Glutamatergic neuron (in vitro differentiated cells): ENCODE results near the gene LRRC74A. TPM values are rescaled to one million over a fixed set of nuclear protein-coding genes. Genes with fewer than 3 reads are reported as not detected.

ENCODE experiments used
- DNase-seq: peaks from one replicate; pipeline ENCODE4 v3.0.0; 2022
- H3K27ac Mint-ChIP-seq: one replicate; pipeline ENCODE4 v1.8.0; 2020; ENCODE audit warnings: mild to moderate bottlenecking, mixed read lengths, inconsistent platforms; ENCODE audit not compliant: unreplicated experiment
- H3K27me3 Mint-ChIP-seq: one replicate; pipeline ENCODE4 v1.8.0; 2020; ENCODE audit warnings: mild to moderate bottlenecking, moderate library complexity, mixed read lengths, inconsistent platforms; ENCODE audit not compliant: unreplicated experiment
- H3K36me3 Mint-ChIP-seq: one replicate; pipeline ENCODE4 v1.8.0; 2020; ENCODE audit warnings: mild to moderate bottlenecking, mixed read lengths, inconsistent platforms; ENCODE audit not compliant: unreplicated experiment
- H3K4me1 Mint-ChIP-seq: one replicate; pipeline ENCODE4 v1.8.0; 2020; ENCODE audit warnings: mild to moderate bottlenecking, low read depth, mixed read lengths, inconsistent platforms; ENCODE audit not compliant: unreplicated experiment
- H3K4me3 Mint-ChIP-seq: one replicate; pipeline ENCODE4 v1.8.0; 2020; ENCODE audit warnings: mild to moderate bottlenecking, mixed read lengths, inconsistent platforms; ENCODE audit not compliant: unreplicated experiment
- H3K9me3 Mint-ChIP-seq: one replicate; pipeline ENCODE4 v1.8.0; 2020; ENCODE audit warnings: mild to moderate bottlenecking, moderate library complexity, mixed read lengths, inconsistent platforms; ENCODE audit not compliant: unreplicated experiment
- CTCF ChIP-seq: fragments of 200-600 bp; sonication (generic); IDR thresholded peaks from one replicate; pipeline ENCODE4 v1.5.0; 2021; ENCODE audit not compliant: partially characterized antibody, unreplicated experiment
- total RNA-seq: library from RNA; stranded (reverse); fragmentation: NEBNext Ultra II Directional; extraction: Animal tissue kit (Norgen Biotek cat#: 25700); gene quantifications from one replicate; pipeline ENCODE4 v1.2.1, GENCODE V29; 2021; ENCODE audit not compliant: unreplicated experiment

Gene LRRC74A
- total RNA-seq, 1 donor from 2014 or later: not detected

DNA sequence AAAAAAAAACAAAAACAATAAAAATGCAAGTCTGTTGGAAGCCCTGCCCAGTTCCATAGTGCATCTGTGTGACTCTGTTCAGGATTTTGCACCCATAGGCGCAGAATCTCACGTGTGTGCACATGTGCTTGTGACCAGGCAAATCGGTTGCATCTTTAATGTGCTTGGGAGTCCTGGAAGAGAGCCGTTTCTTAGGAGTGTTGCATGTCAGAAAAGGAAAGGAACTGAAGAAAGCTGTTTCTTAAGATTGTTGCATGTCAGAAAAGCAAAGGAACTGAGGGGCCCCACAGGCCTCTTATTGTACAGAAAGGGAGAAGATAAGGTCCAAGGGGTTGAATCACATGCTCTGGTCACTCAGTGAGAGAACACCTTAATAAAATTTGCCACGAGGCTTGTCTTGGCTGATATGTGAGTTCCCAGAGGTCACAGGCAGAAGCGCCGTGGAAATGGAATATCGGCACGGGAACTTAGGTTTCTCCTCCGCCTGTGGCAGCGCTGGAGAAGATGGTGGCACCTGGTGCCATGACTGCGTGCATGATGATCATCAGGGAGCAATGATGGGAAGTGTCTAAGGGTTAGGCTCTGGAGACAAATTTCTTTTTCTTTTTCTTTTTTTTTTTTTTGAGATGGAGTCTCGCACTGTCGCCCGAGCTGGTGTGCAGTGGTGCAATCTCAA lies 90.0 kb downstream of the LRRC74A start:
- Mint-ChIP-seq H3K4me3 (no peak overlapping the region), H3K4me1 (peaks cover 46% of the 10 kb centered on the region), H3K27me3 (peaks cover 16% of the 10 kb centered on the region), H3K9me3 (peaks cover 15% of the 10 kb centered on the region), H3K27ac (no peak overlapping the region), H3K36me3 (no peaks in the 10 kb centered on the region)
- DNase-seq: no peak
- no peak for TF ChIP-seq CTCF

DNA sequence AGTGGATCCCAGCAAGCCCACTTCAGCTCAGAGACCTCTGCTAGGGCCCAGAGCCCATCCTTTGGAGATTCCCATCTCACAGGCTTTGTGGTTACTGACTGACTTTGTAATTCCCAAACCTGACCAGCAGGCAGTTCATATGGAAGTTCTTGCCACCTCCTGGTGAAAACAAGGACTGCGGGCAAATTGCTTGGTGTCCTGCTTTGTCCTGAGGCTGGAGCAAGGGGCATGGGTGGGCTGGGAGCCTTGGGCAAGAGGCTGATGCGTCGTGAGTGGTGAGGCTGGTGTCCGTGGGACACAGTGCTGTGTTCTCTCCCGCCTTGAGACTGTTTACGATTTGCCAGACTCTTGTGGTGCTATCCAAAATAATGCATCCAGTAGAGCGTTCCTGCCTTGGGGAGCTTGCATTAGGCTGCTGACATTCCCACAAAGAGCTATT lies 91.0 kb downstream of the LRRC74A start:
- TF ChIP-seq CTCF: peak; percentile 89
- Mint-ChIP-seq H3K4me1 (peaks cover 54% of the 10 kb centered on the region), H3K27ac (peak overlapping the region; percentile 98), H3K36me3 (no peaks in the 10 kb centered on the region), H3K9me3 (peaks cover 20% of the 10 kb centered on the region), H3K27me3 (peaks cover 16% of the 10 kb centered on the region), H3K4me3 (no peak overlapping the region)
- DNase-seq: peak; percentile 83

- TF ChIP-seq CTCF: no peak
- peaks cover 58% of the 10 kb centered on the region for H3K4me1 Mint-ChIP-seq
- no peak for DNase-seq
- H3K4me3 Mint-ChIP-seq: peak overlapping the region; percentile 77
- H3K9me3 Mint-ChIP-seq: peaks cover 20% of the 10 kb centered on the region
- peaks cover 16% of the 10 kb centered on the region for H3K27me3 Mint-ChIP-seq
- no peaks in the 10 kb centered on the region for H3K36me3 Mint-ChIP-seq
- peak overlapping the region; percentile 98 for H3K27ac Mint-ChIP-seq
Measured at GRCh38 chr14:76917745-76918255, 91.6 kb downstream of the LRRC74A start.

GRCh38 chr14:76918256-76918781 lies 92.1 kb downstream of the LRRC74A start:
- Mint-ChIP-seq H3K27ac (peak overlapping the region; percentile 98), H3K4me3 (peak overlapping the region; percentile 77), H3K4me1 (peaks cover 61% of the 10 kb centered on the region), H3K36me3 (no peaks in the 10 kb centered on the region), H3K27me3 (peaks cover 16% of the 10 kb centered on the region), H3K9me3 (peaks cover 20% of the 10 kb centered on the region)
- no peak for DNase-seq
- TF ChIP-seq CTCF: no peak

DNA sequence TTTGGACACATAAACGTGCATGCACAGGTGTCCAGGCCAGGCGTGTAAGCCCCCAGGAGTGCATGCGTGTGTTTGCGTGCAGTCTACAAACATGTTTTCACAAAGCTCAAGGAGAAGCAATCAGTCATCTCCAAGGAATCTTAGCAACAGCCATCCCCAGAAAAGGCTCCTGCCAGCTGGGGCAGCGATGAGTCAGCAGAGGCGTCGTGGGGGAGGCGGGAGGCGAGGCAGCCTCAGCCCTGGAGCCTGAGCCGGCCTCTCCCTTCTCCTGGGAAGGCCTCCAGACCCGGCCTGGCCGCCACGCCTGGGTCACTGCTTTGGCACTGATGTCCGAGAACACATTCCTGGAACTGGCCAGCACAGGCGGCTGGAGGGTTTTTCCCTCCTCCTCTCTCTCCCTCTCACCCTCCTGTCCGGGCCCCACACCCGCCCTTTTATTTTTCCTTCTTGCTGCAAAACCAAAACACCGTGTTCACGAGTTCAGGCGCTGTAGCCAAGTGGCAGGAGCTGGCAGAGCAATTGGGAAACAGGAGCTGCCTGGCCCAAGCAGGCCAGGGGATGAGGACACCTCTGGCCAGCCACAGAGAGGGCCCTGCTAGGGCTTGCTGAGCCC lies 92.7 kb downstream of the LRRC74A start:
- H3K27me3 Mint-ChIP-seq: peaks cover 16% of the 10 kb centered on the region
- no peaks in the 10 kb centered on the region for H3K36me3 Mint-ChIP-seq
- peaks cover 23% of the 10 kb centered on the region for H3K9me3 Mint-ChIP-seq
- DNase-seq: peak; percentile 81
- H3K4me3 Mint-ChIP-seq: peak overlapping the region; percentile 77
- H3K4me1 Mint-ChIP-seq: peaks cover 62% of the 10 kb centered on the region
- no peak for TF ChIP-seq CTCF
- H3K27ac Mint-ChIP-seq: peak overlapping the region; percentile 98
